Thymus (tissue), 11 donors: ENCODE data around the gene LRFN4. TPM values are rescaled to one million over a fixed set of nuclear protein-coding genes. Genes with fewer than 3 reads are reported as not detected.

Experiments used
- DNase-seq, 9 donors: peaks; one replicate each; pipeline ENCODE4 v3.0.0-alpha.2; 2013; ENCODE audit warnings: low spot score in 9 of 9, low read depth in 6 of 9, missing footprints in 1 of 9
- H3K27ac ChIP-seq, 2 donors: one replicate each; pipeline ENCODE4 v1.5.1; 2013; ENCODE audit warnings: control low read depth in 1 of 2, low read depth in 1 of 2, low read length in 1 of 2, mild to moderate bottlenecking in 1 of 2, moderate library complexity in 1 of 2
- H3K27me3 ChIP-seq, 2 donors: one replicate each; pipeline ENCODE4 v1.5.1; 2013; ENCODE audit warnings: low read length in 1 of 2; ENCODE audit not compliant: control insufficient read depth in 2 of 2, insufficient read depth in 1 of 2
- H3K36me3 ChIP-seq, 2 donors: one replicate each; pipeline ENCODE4 v1.5.1; 2013; ENCODE audit warnings: low read length in 1 of 2, mild to moderate bottlenecking in 1 of 2, moderate library complexity in 1 of 2; ENCODE audit not compliant: control insufficient read depth in 2 of 2, insufficient read depth in 2 of 2
- H3K4me1 ChIP-seq, 2 donors: one replicate each; pipeline ENCODE4 v1.5.1; 2013; ENCODE audit warnings: low read length in 2 of 2; ENCODE audit not compliant: control insufficient read depth in 2 of 2, insufficient read depth in 2 of 2
- H3K4me3 ChIP-seq, 2 donors: one replicate each; pipeline ENCODE4 v1.5.1; 2013; ENCODE audit warnings: low read length in 2 of 2, control low read depth in 1 of 2, mild to moderate bottlenecking in 1 of 2
- H3K9me3 ChIP-seq, 2 donors: one replicate each; pipeline ENCODE4 v1.5.1; 2013; ENCODE audit warnings: low read length in 1 of 2, mild to moderate bottlenecking in 1 of 2; ENCODE audit not compliant: control insufficient read depth in 2 of 2, insufficient read depth in 1 of 2
- WGBS: extraction: QIAGEN DNeasy Blood & Tissue Kit; methylation state at CpG from one replicate; pipeline ENCODE4 v1.1.7; 2013; 5-methylcytosine and 5-hydroxymethylcytosine counted together
- polyA plus RNA-seq: library from polyadenylated mRNA; stranded (reverse); fragments of 200-250 nt; gene quantifications from one replicate; pipeline ENCODE4 v1.2.3, GENCODE V29; 2013
- total RNA-seq: library from RNA; stranded (reverse); fragments of 120-200 nt; gene quantifications from one replicate; pipeline ENCODE4 v1.2.4, GENCODE V29; 2013
- donor health status: healthy.

Gene LRFN4
- total and polyA plus RNA-seq, 2 donors, result 10.7 to 20.1 TPM

- no peak overlapping the region for H3K27ac ChIP-seq
- no peaks in the 10 kb centered on the region for H3K36me3 ChIP-seq
- no peaks in the 10 kb centered on the region for H3K9me3 ChIP-seq
- H3K4me1 ChIP-seq, result peaks cover 0 to 3% of the 10 kb centered on the region in 2 donors
- DNase-seq, result no peak
- 97% methylated on average over 10 of the region's 10 CpGs for WGBS
- H3K4me3 ChIP-seq, result no peak overlapping the region
- no peaks in the 10 kb centered on the region for H3K27me3 ChIP-seq
Measured at GRCh38 chr11:66910016-66910415, 53.2 kb downstream of the LRFN4 start.

Other genes with a start within 250 kb of the LRFN4 start
- 27.2 TPM for gene RBM14, start 240.4 kb upstream of the LRFN4 start, total RNA-seq
- gene RBM14, start 240.4 kb upstream of the LRFN4 start, polyA plus RNA-seq, result 70.4 TPM
- 147 TPM for gene RBM4, start 218.4 kb upstream of the LRFN4 start, total RNA-seq
- gene RBM4, start 218.4 kb upstream of the LRFN4 start, polyA plus RNA-seq, result 121 TPM
- gene RBM4B, start 179.2 kb upstream of the LRFN4 start, total RNA-seq, result 18.2 TPM
- gene RBM4B, start 179.2 kb upstream of the LRFN4 start, polyA plus RNA-seq, result 17.9 TPM
- gene SPTBN2, start 127.8 kb upstream of the LRFN4 start, total RNA-seq, result 5.5 TPM
- 8.5 TPM for gene SPTBN2, start 127.8 kb upstream of the LRFN4 start, polyA plus RNA-seq
- 11.4 TPM for gene RCE1, start 13.6 kb upstream of the LRFN4 start, total RNA-seq
- gene RCE1, start 13.6 kb upstream of the LRFN4 start, polyA plus RNA-seq, result 23.3 TPM
- gene PC, start 101.3 kb downstream of the LRFN4 start, total RNA-seq, result 3.4 TPM
- gene PC, start 101.3 kb downstream of the LRFN4 start, polyA plus RNA-seq, result 9.9 TPM
- not detected for gene C11orf86, start 118.2 kb downstream of the LRFN4 start, total RNA-seq
- gene C11orf86, start 118.2 kb downstream of the LRFN4 start, polyA plus RNA-seq, result 0.14 TPM
- gene SYT12, start 166.1 kb downstream of the LRFN4 start, total RNA-seq, result 0.09 TPM
- 0.68 TPM for gene SYT12, start 166.1 kb downstream of the LRFN4 start, polyA plus RNA-seq
- gene RHOD, start 199.8 kb downstream of the LRFN4 start, total RNA-seq, result 2.8 TPM
- gene RHOD, start 199.8 kb downstream of the LRFN4 start, polyA plus RNA-seq, result 11.3 TPM